Activated CD4-positive, alpha-beta T cell treated with anti-CD3 and anti-CD28 coated beads for 48 hours (primary cell): ENCODE measurements around the gene KLK12.
"Not testable (repeated sequence)": the region's sequence is repeated elsewhere in the genome, so short reads cannot be mapped to it uniquely, and the experiment has no call there.

Experiments
- DNase-seq: peaks from one replicate; pipeline ENCODE4 v3.0.0-alpha.2; 2020

The KLK12 gene

DNA sequence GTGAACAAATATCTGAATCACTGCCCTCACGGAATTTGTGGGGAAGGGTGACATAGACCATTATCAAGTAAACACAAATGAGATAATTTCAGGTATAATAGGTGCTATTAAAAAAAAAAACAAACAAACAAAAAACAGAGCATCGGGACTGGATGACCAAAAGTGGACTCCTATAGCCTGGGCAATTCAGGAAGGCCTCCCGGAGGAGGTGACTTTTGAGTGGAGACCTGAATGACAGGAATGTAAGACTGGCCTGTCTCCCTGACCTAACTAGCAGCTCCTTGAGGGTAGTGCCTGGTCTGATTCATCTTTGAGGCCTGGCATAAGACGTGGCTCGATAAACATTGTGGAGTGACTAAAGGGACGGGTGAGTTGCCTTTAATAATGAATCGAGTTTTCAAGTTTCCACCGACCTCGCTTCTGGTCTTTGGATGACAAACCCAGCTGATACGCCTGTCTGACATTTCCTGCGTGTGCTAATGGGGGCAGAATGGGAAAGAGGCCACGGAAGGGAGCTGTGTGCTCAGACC is 22.1 kb downstream of the KLK12 start:
- no peak for DNase-seq

DNA sequence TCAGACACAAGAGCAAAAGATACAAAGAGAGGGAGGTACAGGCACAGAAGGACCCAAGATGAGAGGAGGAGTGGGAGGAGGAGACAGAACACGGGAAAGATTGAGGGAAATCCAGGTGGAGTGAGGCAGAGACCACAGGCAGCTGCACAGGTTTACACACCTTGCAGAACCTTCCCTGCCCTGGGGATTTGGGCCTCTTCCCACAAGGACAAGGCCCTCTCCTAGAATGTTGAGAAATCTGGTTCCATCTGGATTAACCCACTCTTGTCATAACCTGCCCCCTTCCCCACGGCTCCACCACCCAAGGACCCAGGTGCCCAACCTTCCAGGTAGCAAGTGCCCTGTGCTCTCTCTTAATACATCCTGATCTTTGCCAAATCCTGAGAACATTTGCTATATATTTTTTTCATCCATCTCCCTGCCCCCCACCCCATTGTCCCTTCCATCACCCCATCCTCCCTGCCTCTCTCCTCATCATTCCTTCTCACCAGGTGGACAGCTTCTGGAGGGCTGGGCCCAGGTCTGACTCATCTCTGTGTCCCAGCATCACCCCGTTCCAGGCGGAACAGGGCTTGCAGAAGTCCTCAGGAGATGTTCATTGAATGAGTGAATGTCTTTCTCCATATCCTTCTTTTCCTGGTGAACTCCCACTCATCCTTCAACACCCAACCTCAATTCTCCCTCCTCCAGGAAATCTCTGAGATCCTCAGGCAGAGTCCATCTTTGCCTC is 24.6 kb downstream of the KLK12 start:
- no peak for DNase-seq

- DNase-seq = no peak
Observed at GRCh38 chr19:51009061-51009891, 25.5 kb downstream of the KLK12 start.

- DNase-seq = no peak
Observed at GRCh38 chr19:51007488-51007887, 27.3 kb downstream of the KLK12 start.

GRCh38 chr19:51006406-51006805 is 28.4 kb downstream of the KLK12 start:
- no peak for DNase-seq

DNA sequence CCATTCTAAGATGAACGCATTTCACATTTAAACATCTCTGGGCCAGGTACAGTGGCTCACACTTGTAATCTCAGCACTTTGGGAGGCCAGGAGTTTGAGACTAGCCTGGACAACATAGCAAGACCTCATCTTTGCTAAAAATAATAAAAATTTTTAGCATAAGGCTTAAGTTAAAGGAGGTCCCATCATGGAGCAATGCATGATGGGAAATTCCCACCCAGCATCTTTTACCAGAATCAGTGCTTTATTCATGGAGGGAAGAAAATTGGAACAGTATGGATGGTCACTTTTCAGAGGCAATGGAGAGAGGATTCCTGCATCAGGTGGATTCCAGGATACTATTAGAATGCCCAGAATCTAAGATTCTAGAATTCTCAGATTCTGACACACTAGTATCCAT is 29.6 kb downstream of the KLK12 start:
- no peak for DNase-seq

DNA sequence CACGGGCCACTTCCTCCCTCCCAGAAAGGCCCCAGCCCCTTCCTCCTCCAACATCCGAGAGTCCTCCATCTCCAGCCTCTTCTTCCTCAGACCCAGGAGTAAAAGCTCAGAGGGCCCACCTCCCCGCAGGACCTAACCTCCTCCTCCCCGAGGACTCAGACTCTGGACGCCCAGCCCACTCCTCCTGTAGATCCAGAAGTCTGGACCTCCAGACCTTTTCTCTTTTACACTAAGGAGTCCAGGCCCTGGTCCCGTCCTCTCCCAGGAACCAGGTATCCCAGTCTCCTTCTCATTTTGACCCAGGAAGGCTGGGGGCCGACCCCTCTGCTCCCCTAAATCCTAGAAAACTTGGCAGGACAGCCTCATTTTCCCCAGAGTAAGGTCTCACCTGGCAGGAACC is 31.5 kb downstream of the KLK12 start:
- no peak for DNase-seq

GRCh38 chr19:51002542-51003311 is 32.1 kb downstream of the KLK12 start:
- peak; percentile 64 for DNase-seq

DNA sequence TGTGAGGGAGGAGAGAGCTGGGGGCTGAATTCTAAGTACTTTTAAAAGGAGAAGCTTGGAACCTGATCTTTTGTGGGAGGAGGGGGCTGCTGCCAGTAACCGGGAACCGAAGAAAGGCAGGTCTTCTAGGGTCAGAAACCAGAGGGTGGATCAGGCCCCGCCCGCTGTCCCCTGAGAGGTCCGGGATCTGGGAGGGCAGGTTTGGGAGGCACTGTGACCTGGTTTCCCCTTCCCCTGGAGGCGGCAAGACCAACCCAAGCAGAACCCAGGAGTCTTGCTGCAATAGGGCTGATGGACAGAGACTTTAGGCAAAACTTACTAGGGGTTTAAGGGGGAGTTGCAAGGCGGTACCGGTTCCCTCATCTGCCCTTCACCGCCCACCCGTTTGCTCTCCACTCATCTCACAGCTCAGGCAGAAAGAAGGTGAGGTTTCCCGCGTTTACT is 32.7 kb downstream of the KLK12 start:
- DNase-seq = no peak

DNA sequence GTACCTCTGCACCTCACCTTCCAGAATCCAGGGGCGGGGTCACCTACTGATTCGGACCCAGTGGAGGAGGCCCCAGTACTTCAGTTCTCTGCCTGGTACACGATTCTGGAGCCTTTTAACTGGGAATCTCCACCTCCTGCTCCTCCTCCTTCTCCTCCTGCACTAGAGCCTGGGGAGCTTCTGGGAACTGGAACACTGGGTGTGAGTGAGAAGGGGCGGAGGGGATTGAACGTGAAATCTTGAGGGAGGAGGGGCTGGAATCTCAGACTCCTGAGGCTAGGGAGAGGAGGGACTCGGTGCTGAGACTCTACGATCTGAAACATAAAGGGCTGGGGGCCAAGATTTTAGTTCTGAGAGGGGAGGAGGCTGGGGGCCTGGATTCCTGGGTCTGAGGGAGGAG is 33.3 kb downstream of the KLK12 start, which contains the start of gene KLK8:
Gene KLK8, minus strand, starts transcription at position 90 of the 400 bp plus-strand sequence. CDS start 437 bp downstream, outside the sequence.
- DNase-seq = no peak

DNA sequence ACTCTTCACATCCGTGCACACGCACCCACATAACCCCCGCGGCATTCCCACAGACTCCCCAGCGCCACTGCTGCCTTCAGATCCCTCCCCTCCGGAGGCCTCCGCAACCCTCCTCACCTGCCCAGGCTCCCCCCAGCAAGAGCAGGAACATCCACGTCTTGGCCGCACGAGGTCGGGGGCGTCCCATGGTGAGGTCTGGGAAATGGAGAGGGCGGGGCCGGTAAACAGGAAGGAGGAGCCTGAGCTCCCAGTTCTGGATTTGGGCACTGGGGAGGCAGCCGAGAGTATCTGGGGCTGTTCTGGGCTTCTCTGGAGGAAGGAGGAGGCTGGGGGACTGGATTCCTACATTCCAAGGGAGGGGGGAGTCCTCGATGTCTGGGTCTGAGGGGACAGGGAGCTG is 33.8 kb downstream of the KLK12 start:
- no peak for DNase-seq

DNA sequence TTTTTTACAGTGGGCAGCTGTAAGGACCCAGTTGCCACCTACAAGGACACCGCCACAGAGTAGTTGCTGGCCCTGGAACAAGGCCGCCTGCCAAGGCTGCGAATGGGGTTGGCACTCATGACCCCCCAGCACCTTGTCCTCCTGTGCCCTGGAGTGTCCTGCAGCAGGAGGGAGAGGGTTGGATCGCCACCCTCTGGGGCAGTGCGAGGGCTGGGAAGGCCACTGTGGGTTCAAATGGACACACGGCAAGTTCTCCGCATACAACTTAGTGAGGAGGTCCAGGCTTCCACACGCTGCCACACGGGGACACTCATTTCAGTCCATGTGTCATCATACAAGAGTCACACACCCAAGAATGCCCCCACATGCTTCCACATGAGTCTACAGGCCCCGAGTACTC is 34.4 kb downstream of the KLK12 start:
- no peak for DNase-seq

DNA sequence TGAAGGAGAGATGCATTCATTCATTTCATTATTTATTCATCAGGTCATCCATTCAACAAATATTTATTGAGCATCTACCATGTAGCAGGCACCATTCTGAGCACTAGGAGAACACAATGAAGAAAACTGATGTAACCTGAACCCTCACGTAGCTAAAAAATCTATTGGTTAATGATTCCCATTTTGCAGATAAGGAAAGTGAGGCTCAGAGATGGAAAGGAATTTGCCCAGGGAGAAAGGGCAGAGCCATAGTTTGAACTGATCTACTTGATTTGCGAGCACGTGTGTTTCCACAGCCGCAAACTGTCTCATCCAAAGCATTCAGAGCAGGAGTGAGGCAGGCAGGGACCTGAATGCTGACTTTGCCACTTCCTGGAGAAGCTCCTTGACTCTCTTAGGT is 36.1 kb downstream of the KLK12 start:
- DNase-seq = no peak

DNA sequence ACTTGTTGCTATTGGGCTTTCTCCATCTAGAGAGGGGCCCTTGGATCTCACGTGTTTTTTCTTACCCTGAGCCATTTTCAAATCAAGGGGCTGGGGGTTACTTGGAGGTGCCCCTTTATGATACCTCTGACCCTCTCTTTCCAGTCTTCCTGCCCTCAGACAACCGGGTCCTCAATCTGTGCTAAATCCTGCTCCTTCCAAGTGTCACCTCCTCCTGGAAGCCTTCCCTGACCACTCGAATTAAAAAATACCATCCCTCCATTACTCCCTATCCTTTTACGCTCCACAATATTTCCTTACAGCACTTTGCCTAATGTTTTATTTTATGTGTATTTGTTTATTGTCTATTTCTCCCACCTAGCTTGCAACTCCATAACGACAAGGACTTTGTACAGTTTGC is 36.7 kb downstream of the KLK12 start:
- DNase-seq = no peak

DNA sequence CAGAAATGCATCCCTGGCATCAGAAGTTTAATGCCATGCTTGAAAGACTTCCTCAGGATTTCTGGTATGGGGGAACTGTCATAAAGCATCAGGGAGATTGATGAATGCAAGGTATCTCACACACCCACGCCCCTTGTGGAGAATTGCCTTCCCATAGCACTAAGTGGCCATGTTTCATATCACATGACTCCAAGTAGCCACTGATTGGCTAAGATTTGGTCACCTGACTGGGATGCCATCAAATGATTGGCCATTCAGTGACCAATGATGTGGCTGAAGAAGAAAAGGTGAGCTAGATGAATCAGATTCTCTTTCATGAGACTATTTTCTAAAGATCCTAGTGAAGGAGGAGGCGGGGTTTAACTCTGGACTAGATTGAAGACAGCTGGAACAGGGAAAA is 40.7 kb downstream of the KLK12 start:
- DNase-seq = no peak

DNA sequence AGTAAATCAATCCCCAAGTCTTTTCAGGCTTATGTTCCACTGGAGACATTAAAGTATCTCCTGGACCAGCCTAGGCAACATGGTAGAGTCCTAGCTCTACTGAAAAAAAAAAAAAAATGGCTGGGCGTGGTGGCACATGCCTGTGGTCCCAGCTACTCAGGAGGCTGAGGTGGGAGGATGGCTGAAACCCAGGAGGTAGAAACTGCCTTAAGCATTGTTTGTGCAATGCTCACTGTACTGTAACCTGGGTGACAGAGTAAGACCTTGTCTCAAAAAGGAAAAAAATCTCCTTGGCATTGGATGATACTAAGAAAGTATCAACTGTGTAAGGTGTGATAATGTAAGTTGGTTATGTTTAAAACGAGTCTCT is 42.2 kb downstream of the KLK12 start:
- no peak for DNase-seq

DNA sequence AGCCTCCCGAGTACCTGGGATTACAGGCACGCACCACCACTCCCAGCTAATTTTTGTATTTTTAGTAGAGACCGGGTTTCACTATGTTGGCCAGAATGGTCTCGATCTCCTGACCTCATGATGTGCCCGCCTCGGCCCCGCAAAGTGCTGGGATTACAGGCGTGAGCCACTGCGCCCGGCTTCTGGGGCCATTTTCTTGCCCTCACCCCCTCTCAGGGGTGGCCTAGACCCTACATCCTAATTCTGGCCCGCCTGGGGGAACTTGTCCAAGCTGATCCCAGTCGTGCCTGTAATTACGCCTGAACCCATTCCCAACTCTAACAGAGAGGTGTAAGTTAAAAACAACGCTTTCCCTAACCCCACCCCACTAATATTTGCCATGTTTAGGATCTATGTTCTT is 50.4 kb downstream of the KLK12 start:
- not testable (repeated sequence) for DNase-seq

DNA sequence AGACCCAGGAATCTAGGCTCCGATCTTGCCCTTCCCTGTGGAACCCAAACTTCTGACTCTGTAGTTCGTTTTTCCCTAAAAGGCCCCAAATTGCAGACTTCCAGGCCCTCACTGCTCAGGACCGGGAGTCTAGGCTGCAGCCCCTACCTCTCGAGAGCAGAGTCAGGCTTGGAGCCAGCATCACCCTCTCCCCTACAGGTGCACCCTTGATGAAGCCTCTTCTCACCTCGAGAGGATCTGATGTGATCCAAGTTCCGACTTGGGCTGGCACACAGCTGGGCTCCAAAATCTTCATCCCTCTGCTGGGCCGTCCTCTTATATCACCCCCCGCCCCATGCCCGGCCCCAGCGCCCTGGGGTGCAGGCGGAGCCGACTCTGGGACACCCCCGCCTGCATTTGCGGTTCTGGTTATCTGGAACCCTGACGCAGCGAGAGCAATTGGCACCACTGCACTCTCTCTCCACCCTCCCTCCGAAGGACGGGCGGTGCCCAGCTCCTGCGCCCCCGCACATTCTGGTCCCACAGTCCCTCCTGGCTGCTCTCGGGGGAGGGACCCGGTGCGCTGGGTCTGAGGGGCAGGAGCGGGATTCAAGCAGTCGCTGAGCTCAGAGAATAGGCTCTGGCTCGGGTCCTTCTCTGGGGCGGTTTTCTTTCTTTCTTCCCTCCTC is 51.0 kb downstream of the KLK12 start, which contains the start of gene KLK7:
Gene KLK7, minus strand, starts transcription at position 293 of the 668 bp plus-strand sequence. CDS start 1,518 bp downstream, outside the sequence.
- no peak for DNase-seq

- DNase-seq = no peak
Observed at GRCh38 chr19:50982186-50982585, 52.6 kb downstream of the KLK12 start.

DNA sequence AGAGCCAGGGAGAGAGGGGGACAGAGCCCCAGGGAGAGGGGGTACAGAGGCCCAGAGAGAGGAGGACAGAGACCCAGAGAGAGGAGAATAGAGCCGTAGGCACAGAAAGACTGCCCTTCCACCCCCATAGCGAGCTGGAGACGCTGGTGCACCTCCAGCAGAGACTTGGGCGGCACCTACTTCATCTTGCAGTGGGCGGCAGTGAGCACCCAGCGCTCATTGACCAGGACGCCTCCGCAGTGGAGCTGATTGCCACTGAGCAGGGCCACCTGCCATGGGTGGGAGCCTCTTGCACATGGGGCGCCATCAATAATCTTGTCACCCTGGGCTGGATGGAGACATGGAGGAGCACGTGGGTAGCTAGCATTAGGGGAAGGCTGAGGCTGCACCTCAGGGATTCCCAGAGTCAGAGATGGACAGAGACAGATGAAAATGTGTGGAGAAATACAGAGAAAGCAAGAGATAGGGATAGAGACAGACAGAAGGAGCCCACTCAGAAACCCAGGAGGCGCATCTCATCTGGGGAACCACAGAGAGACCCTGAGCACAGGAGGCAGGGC is 53.1 kb downstream of the KLK12 start:
- DNase-seq = no peak

GRCh38 chr19:50980208-50980607 is 54.6 kb downstream of the KLK12 start:
- DNase-seq = no peak

- DNase-seq = no peak
Observed at GRCh38 chr19:50979758-50980157, 55.0 kb downstream of the KLK12 start.
